ENCODE data around the gene CFAP410.

DNA sequence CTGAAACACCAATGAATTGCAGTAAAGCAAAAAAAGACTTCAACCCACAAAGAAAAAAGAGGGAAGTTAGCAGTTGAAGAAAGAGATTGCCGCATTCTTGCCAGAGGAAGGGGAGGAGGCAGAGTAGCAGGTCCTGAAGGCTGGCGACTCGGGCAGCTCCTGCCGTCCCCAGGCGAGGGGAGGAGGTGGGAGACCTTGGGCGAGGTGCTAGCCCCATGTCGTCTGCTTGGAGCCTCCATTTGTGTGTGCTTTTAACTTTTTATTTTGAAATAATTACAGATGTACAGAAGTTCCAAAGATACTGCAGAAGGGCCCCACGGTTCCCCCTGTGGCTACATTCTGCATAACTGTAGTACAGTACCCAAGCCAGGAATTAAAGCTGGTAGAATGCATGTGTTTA, 21.0 kb upstream of the CFAP410 start:
- TF ChIP-seq, protein P1, sequence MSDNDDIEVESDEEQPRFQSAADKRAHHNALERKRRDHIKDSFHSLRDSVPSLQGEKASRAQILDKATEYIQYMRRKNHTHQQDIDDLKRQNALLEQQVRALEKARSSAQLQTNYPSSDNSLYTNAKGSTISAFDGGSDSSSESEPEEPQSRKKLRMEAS (IDR thresholded peaks at IDR 0.05; ENCODE audit: low read depth, low read length) = no peak
- TF ChIP-seq, protein P2, sequence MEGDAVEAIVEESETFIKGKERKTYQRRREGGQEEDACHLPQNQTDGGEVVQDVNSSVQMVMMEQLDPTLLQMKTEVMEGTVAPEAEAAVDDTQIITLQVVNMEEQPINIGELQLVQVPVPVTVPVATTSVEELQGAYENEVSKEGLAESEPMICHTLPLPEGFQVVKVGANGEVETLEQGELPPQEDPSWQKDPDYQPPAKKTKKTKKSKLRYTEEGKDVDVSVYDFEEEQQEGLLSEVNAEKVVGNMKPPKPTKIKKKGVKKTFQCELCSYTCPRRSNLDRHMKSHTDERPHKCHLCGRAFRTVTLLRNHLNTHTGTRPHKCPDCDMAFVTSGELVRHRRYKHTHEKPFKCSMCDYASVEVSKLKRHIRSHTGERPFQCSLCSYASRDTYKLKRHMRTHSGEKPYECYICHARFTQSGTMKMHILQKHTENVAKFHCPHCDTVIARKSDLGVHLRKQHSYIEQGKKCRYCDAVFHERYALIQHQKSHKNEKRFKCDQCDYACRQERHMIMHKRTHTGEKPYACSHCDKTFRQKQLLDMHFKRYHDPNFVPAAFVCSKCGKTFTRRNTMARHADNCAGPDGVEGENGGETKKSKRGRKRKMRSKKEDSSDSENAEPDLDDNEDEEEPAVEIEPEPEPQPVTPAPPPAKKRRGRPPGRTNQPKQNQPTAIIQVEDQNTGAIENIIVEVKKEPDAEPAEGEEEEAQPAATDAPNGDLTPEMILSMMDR (IDR thresholded peaks at IDR 0.05; ENCODE audit: low read depth, low read length) = no peak
- no peak for TF ChIP-seq POLR2A (IDR thresholded peaks at IDR 0.05; ENCODE audit: extremely low read depth, insufficient read length)
- no peak for TF ChIP-seq MYC (IDR thresholded peaks at IDR 0.05; ENCODE audit: low read depth, low read length)
